CD4-positive, alpha-beta T cell treated with Interleukin-15 for 1 hour (primary cell): ENCODE results near the gene GNGT2.

Experiments
- DNase-seq: peaks from one replicate; pipeline ENCODE4 v3.0.0-alpha.2; 2020

Gene GNGT2

GRCh38 chr17:49165143-49165542 lies 45.2 kb downstream of the GNGT2 start:
- no peak for DNase-seq

GRCh38 chr17:49162866-49163265 lies 47.5 kb downstream of the GNGT2 start:
- DNase-seq, result no peak

- DNase-seq, result no peak
These were observed 52.6 kb downstream of the GNGT2 start for GRCh38 chr17:49157784-49158183.

- DNase-seq, result no peak
These were observed 54.1 kb downstream of the GNGT2 start for GRCh38 chr17:49156256-49156655.
